H9 (cell line): Measurements from ENCODE around the gene SRGAP1. TPM values are rescaled to one million over a fixed set of nuclear protein-coding genes. Genes with fewer than 3 reads are reported as not detected.

Experiments used
- DNase-seq: peaks from one replicate; pipeline ENCODE4 v3.0.0-alpha.2; 2017
- H2AFZ ChIP-seq: one replicate; pipeline ENCODE4 v1.6.1; 2013; ENCODE audit warnings: mild to moderate bottlenecking, low read length, control low read depth, moderate library complexity
- H2AK5ac ChIP-seq: 2 replicates; pipeline ENCODE4 v1.6.1; 2013; ENCODE audit warnings: low read length, control low read depth, mixed read lengths; ENCODE audit not compliant: insufficient read length
- H2BK120ac ChIP-seq: one replicate; pipeline ENCODE4 v1.6.1; 2013; ENCODE audit warnings: low read depth, mild to moderate bottlenecking, low read length, control low read depth, inconsistent platforms; ENCODE audit not compliant: poor library complexity, severe bottlenecking
- H2BK12ac ChIP-seq: 2 replicates; pipeline ENCODE4 v1.6.1; 2013; ENCODE audit warnings: low read length, control low read depth, mixed read lengths, low read depth; ENCODE audit not compliant: insufficient read length
- H2BK15ac ChIP-seq: 2 replicates; pipeline ENCODE4 v1.6.1; 2013; ENCODE audit warnings: low read depth, low read length, control low read depth
- H2BK20ac ChIP-seq: one replicate; pipeline ENCODE4 v1.6.1; 2013; ENCODE audit warnings: low read depth, mild to moderate bottlenecking, low read length, control low read depth, inconsistent platforms; ENCODE audit not compliant: poor library complexity, severe bottlenecking
- H2BK5ac ChIP-seq: 2 replicates; pipeline ENCODE4 v1.6.1; 2013; ENCODE audit warnings: low read length, control low read depth, mixed read lengths; ENCODE audit not compliant: insufficient read length
- H3K14ac ChIP-seq: 2 replicates; pipeline ENCODE4 v1.6.1; 2013; ENCODE audit warnings: low read length, control low read depth; ENCODE audit not compliant: insufficient read depth
- H3K18ac ChIP-seq: 2 replicates; pipeline ENCODE4 v1.6.1; 2013; ENCODE audit warnings: low read depth, mild to moderate bottlenecking, mixed read lengths, low read length, control low read depth; ENCODE audit not compliant: insufficient read length
- H3K23ac ChIP-seq: 2 replicates; pipeline ENCODE4 v1.6.1; 2013; ENCODE audit warnings: low read length, control low read depth, mixed read lengths, low read depth; ENCODE audit not compliant: insufficient read length
- H3K23me2 ChIP-seq: 2 replicates; pipeline ENCODE4 v1.6.1; 2013; ENCODE audit warnings: low read depth, mild to moderate bottlenecking, mixed read lengths, low read length, control low read depth; ENCODE audit not compliant: insufficient read length, poor library complexity, severe bottlenecking
- H3K27ac ChIP-seq: 2 replicates; pipeline ENCODE4 v1.5.1; 2013; ENCODE audit warnings: low read length, control low read depth, mixed read lengths, low read depth; ENCODE audit not compliant: insufficient read length
- H3K27me3 ChIP-seq: 2 replicates; pipeline ENCODE4 v1.6.1; 2013; ENCODE audit warnings: low read length, control low read depth, inconsistent platforms; ENCODE audit not compliant: insufficient read depth
- H3K4ac ChIP-seq: 2 replicates; pipeline ENCODE4 v1.6.1; 2013; ENCODE audit warnings: low read depth, mild to moderate bottlenecking, control low read depth, inconsistent platforms, low read length, moderate library complexity
- H3K4me1 ChIP-seq: 2 replicates; pipeline ENCODE4 v1.6.1; 2013; ENCODE audit warnings: low read length, control low read depth, inconsistent platforms; ENCODE audit not compliant: insufficient read depth
- H3K4me2 ChIP-seq: 2 replicates; pipeline ENCODE4 v1.6.1; 2013; ENCODE audit warnings: low read length, control low read depth, mixed read lengths; ENCODE audit not compliant: insufficient read length, insufficient read depth
- H3K56ac ChIP-seq: 2 replicates; pipeline ENCODE4 v1.6.1; 2013; ENCODE audit warnings: low read depth, mild to moderate bottlenecking, mixed read lengths, low read length, control low read depth; ENCODE audit not compliant: insufficient read length
- H3K79me1 ChIP-seq: 2 replicates; pipeline ENCODE4 v1.6.1; 2013; ENCODE audit warnings: low read depth, mild to moderate bottlenecking, moderate library complexity, low read length, control low read depth, inconsistent platforms; ENCODE audit not compliant: insufficient read depth, poor library complexity, severe bottlenecking
- H3K79me2 ChIP-seq: 2 replicates; pipeline ENCODE4 v1.6.1; 2013; ENCODE audit warnings: low read length, control low read depth, inconsistent platforms; ENCODE audit not compliant: insufficient read depth
- H3K9ac ChIP-seq: 2 replicates; pipeline ENCODE4 v1.6.1; 2013; ENCODE audit warnings: low read length, control low read depth, mixed read lengths; ENCODE audit not compliant: insufficient read length; ENCODE audit errors: extremely low read depth
- H3K9me3 ChIP-seq: one replicate; pipeline ENCODE4 v1.6.1; 2013; ENCODE audit warnings: low read depth, low read length, inconsistent platforms; ENCODE audit not compliant: control insufficient read depth
- H3T11ph ChIP-seq: one replicate; pipeline ENCODE4 v1.6.1; 2013; ENCODE audit warnings: mild to moderate bottlenecking, low read length, control low read depth, inconsistent platforms
- H4K20me1 ChIP-seq: one replicate; pipeline ENCODE4 v1.6.1; 2013; ENCODE audit not compliant: control insufficient read depth, insufficient read length, insufficient read depth
- H4K5ac ChIP-seq: 2 replicates; pipeline ENCODE4 v1.6.1; 2013; ENCODE audit warnings: low read depth, mild to moderate bottlenecking, mixed read lengths, low read length, control low read depth; ENCODE audit not compliant: insufficient read length
- H4K8ac ChIP-seq: replicated peaks from 2 replicates; pipeline ENCODE4 v1.6.1; 2013; ENCODE audit warnings: low read length, control low read depth, mixed read lengths, low read depth; ENCODE audit not compliant: insufficient read length
- H4K91ac ChIP-seq: 2 replicates; pipeline ENCODE4 v1.6.1; 2013; ENCODE audit warnings: low read depth, mild to moderate bottlenecking, moderate library complexity, mixed read lengths, low read length, control low read depth; ENCODE audit not compliant: insufficient read length
- H3K27ac Mint-ChIP-seq, 3 experiments: 2 replicates in 2 of 3; 3 replicates in 1 of 3; pipeline ENCODE4 v1.8.0; 2020 to 2021; ENCODE audit warnings: mixed read lengths in 3 of 3, mild to moderate bottlenecking in 1 of 3, moderate library complexity in 1 of 3
- H3K27me3 Mint-ChIP-seq: 2 replicates; pipeline ENCODE4 v1.8.0; 2021; ENCODE audit warnings: low read depth, mild to moderate bottlenecking, moderate library complexity, mixed read lengths
- H3K36me3 Mint-ChIP-seq, 3 experiments: 2 replicates in 2 of 3; 3 replicates in 1 of 3; pipeline ENCODE4 v1.8.0; 2020 to 2021; ENCODE audit warnings: low read depth in 3 of 3, mixed read lengths in 3 of 3; ENCODE audit not compliant: insufficient read depth in 1 of 3
- H3K4me1 Mint-ChIP-seq, 2 experiments: 2 replicates each; pipeline ENCODE4 v1.8.0; 2020; ENCODE audit warnings: mixed read lengths in 2 of 2
- H3K4me3 Mint-ChIP-seq, 2 experiments: 2 replicates in 1 of 2; 3 replicates in 1 of 2; pipeline ENCODE4 v1.8.0; 2020 to 2021; ENCODE audit warnings: mild to moderate bottlenecking in 2 of 2, mixed read lengths in 2 of 2, moderate library complexity in 1 of 2
- H3K9me3 Mint-ChIP-seq, 2 experiments: 2 replicates in 1 of 2; 3 replicates in 1 of 2; pipeline ENCODE4 v1.8.0; 2020; ENCODE audit warnings: mild to moderate bottlenecking in 2 of 2, mixed read lengths in 2 of 2, moderate library complexity in 1 of 2
- total RNA-seq: library from RNA; stranded (reverse); gene quantifications from 2 replicates; pipeline ENCODE4 v1.2.1, GENCODE V29; 2021
- TF ChIP-seq, protein P1 (sequence below): fragments of 200-600 bp; sonication (generic); conservative IDR thresholded peaks from 3 replicates; pipeline ENCODE4 v1.8.0; 2021; ENCODE audit warnings: antibody characterized with exemption, mild to moderate bottlenecking

SRGAP1 gene
- total RNA-seq, 1 experiment from 2014 or later, result 4.8 TPM

GRCh38 chr12:63998584-63998983, 154.1 kb downstream of the SRGAP1 start:
- H4K91ac ChIP-seq, result no peak overlapping the region
- no peaks in the 10 kb centered on the region for H3K79me1 ChIP-seq
- H3K56ac ChIP-seq, result no peak overlapping the region
- peaks cover 0 to 2% of the 10 kb centered on the region in 2 experiments; a peak in 1 of 4 replicates for H3K4me1 Mint-ChIP-seq
- no peak overlapping the region for H3T11ph ChIP-seq
- H2BK5ac ChIP-seq, result no peak overlapping the region
- H3K27me3 Mint-ChIP-seq, result no peaks in the 10 kb centered on the region
- no peak overlapping the region for H3K27ac Mint-ChIP-seq
- no peak overlapping the region for H4K5ac ChIP-seq
- H2BK20ac ChIP-seq, result no peak overlapping the region
- no peak overlapping the region for H3K4me3 Mint-ChIP-seq
- no peak overlapping the region for H3K4ac ChIP-seq
- no peak for DNase-seq
- no peak overlapping the region for H3K4me2 ChIP-seq
- H2BK120ac ChIP-seq, result no peak overlapping the region
- no peak overlapping the region for H3K9ac ChIP-seq
- H3K27me3 ChIP-seq, result no peaks in the 10 kb centered on the region; the same call in 1 of the 2 replicates
- H2BK15ac ChIP-seq, result no peak overlapping the region
- H3K23me2 ChIP-seq, result no peaks in the 10 kb centered on the region
- TF ChIP-seq, protein P1, sequence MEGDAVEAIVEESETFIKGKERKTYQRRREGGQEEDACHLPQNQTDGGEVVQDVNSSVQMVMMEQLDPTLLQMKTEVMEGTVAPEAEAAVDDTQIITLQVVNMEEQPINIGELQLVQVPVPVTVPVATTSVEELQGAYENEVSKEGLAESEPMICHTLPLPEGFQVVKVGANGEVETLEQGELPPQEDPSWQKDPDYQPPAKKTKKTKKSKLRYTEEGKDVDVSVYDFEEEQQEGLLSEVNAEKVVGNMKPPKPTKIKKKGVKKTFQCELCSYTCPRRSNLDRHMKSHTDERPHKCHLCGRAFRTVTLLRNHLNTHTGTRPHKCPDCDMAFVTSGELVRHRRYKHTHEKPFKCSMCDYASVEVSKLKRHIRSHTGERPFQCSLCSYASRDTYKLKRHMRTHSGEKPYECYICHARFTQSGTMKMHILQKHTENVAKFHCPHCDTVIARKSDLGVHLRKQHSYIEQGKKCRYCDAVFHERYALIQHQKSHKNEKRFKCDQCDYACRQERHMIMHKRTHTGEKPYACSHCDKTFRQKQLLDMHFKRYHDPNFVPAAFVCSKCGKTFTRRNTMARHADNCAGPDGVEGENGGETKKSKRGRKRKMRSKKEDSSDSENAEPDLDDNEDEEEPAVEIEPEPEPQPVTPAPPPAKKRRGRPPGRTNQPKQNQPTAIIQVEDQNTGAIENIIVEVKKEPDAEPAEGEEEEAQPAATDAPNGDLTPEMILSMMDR, result no peak
- no peaks in the 10 kb centered on the region for H4K20me1 ChIP-seq
- H3K9me3 ChIP-seq, result no peaks in the 10 kb centered on the region
- no peak overlapping the region for H3K23ac ChIP-seq
- H3K9me3 Mint-ChIP-seq, result peaks cover 0 to 4% of the 10 kb centered on the region in 2 experiments; a peak in 2 of 5 replicates
- H3K14ac ChIP-seq, result no peak overlapping the region
- no peak overlapping the region for H3K27ac ChIP-seq
- no peak overlapping the region for H2BK12ac ChIP-seq
- no peak overlapping the region for H2AFZ ChIP-seq
- no peak overlapping the region for H4K8ac ChIP-seq
- no peaks in the 10 kb centered on the region for H3K79me2 ChIP-seq
- H3K4me1 ChIP-seq, result no peaks in the 10 kb centered on the region
- peaks cover 1 to 8% (median 4%) of the 10 kb centered on the region in 3 experiments; a peak in 4 of 7 replicates for H3K36me3 Mint-ChIP-seq
- no peak overlapping the region for H2AK5ac ChIP-seq
- H3K18ac ChIP-seq, result no peak overlapping the region
